GM21381 (cell line): ENCODE results near the gene DLGAP5.
A peak's percentile ranks its signal among the peaks of the same experiment; 100 is the strongest.

Source experiments
- ATAC-seq: cut with Tn5 transposase; IDR thresholded peaks from one replicate; pipeline ENCODE4 v1.9.1; 2021; ENCODE audit warnings: mild to moderate bottlenecking, moderate library complexity; ENCODE audit not compliant: unreplicated experiment

DLGAP5 gene

GRCh38 chr14:55116246-55117030 lies 74.9 kb downstream of the DLGAP5 start:
- ATAC-seq = no peak

GRCh38 chr14:55115861-55116245 lies 75.5 kb downstream of the DLGAP5 start:
- no peak for ATAC-seq

GRCh38 chr14:55115460-55115859 lies 75.9 kb downstream of the DLGAP5 start:
- no peak for ATAC-seq

- ATAC-seq = no peak
Measured at GRCh38 chr14:55114720-55115119, 76.7 kb downstream of the DLGAP5 start.

GRCh38 chr14:55111122-55111708 lies 80.2 kb downstream of the DLGAP5 start:
- ATAC-seq = no peak

GRCh38 chr14:55109836-55110235 lies 81.5 kb downstream of the DLGAP5 start:
- no peak for ATAC-seq

- ATAC-seq = no peak
Measured at GRCh38 chr14:55107766-55108554, 83.4 kb downstream of the DLGAP5 start.

GRCh38 chr14:55105991-55106390 lies 85.4 kb downstream of the DLGAP5 start:
- ATAC-seq = no peak

- ATAC-seq = no peak
Measured at GRCh38 chr14:55103971-55104954, 87.1 kb downstream of the DLGAP5 start.

GRCh38 chr14:55103005-55103640 lies 88.3 kb downstream of the DLGAP5 start:
- peak; percentile 35 for ATAC-seq

- peak; percentile 64 for ATAC-seq
Measured at GRCh38 chr14:55102141-55102621, 89.2 kb downstream of the DLGAP5 start.

- ATAC-seq = no peak
Measured at GRCh38 chr14:55101698-55102097, 89.7 kb downstream of the DLGAP5 start.

- no peak for ATAC-seq
Measured at GRCh38 chr14:55099756-55100155, 91.6 kb downstream of the DLGAP5 start.

- no peak for ATAC-seq
Measured at GRCh38 chr14:55098561-55098898, 92.9 kb downstream of the DLGAP5 start.
